Hematopoietic multipotent progenitor cell treated with erythropoietin and hydrocortisone succinate and interleukin-3 and kit ligand, for 17 days (in vitro differentiated cells): ENCODE results near the gene TCERG1.
"Not testable (repeated sequence)": the region's sequence is repeated elsewhere in the genome, so short reads cannot be mapped to it uniquely, and the experiment has no call there.

Experiments
- DNase-seq: peaks from one replicate; pipeline ENCODE4 v3.0.0-alpha.2; 2015; ENCODE audit warnings: low spot score

Gene TCERG1

DNA sequence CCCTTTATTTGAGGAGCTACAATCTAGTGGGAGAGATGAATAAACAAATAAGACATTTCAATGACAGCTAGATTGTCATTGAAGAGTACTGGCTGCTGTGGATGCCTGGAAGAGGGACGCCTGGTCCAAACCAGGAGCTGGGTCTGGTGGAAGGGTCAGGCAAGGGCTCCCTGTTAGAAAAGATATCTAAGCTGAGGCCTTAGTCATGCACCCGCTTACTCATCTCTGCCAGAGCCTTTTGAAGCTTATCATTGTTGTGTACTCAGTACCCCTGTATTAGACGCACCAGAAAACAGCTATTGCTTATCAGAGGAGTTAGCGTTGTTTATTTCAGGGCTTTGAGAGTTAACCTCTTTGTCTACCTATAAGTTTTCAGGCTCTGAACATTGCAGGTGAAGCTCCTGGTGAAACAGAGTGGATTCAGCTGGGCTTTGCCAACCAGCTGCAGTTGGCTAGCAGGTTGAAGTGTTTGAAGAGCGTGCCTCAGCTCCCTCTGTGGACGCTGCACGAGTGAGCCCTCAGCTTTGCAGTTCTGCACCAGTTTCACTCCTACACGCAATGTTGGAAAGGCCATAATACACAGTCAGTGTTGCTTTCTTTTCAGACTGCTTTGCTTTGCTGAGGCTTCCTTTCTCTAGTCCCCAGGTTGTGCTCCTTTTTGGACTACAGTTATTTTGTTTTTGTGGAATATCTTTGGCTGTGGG lies 74.4 kb downstream of the TCERG1 start:
- no peak for DNase-seq

DNA sequence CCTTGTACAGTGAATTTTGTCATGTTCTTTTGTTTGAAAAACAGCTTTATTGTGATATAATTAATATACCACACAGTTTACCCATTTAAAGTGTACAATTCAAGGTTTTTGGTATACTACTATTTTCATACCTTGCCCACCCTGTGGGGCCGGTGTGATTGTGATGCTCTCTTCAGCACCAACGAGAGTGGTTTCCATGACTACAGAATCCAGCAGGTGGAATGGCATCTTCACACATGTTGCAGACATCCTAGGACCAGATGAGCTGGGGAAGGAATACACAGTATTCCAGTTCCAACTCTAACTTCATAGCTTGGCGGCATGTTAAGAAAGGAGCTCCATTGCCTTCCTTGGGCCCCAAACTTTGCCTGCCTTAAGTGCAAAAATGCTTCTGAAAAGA lies 76.6 kb downstream of the TCERG1 start:
- no peak for DNase-seq

DNA sequence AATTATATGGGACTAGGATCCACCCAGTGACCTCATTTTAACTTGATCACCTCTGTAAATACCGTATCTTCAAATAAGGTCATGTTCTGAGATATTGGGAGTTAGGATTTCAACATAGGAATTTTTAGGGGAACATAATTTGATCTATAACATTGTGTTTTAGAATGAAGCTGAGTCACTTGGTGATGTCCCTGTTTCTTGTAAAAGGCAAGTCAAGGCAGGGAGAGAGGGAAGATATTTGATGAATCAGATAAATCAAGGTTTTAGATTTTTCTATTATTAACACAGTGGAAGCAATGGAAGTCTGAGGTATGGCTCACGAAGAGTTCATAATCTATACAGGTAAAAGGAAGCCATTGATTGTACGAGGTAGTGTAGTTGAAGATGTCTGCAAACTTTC lies 80.7 kb downstream of the TCERG1 start:
- DNase-seq, result no peak

DNA sequence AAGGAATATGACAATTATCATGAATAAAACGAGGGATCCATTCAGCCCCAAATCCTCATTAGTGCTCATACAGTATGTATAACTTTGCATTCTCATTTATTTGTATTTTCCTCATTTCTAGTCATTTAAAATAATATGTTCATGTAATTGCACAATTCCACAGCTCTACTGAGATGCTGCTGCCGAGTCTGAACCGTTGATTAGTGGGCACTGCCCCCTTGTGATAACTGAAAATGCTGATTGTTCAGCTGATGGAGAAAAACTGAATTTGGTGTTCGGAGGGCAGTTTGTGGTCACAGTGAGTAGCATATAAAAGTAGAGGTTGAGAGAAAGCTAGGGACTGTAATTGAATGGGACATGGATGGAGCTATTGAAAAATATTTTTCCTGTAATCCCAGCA lies 81.1 kb downstream of the TCERG1 start:
- no peak for DNase-seq

DNA sequence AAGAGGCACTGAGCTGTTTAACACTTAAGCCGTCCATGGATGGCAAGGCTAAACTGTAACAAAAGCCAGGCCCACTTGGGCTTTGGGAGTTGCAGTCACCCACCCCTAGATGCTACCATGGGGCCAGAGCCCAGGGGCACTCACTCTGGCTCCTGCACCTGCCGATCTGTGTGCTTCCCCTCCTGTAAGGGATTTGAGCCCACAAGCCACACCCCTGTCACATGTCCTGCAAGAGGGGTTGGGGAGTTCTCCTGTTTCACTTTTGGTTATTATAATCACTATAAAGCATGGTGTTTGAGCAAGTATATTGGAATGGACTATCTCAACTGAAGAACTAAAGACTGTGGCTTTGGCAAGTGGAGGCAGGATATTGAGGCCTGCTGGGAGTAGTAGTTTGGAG lies 82.9 kb downstream of the TCERG1 start:
- no peak for DNase-seq

DNA sequence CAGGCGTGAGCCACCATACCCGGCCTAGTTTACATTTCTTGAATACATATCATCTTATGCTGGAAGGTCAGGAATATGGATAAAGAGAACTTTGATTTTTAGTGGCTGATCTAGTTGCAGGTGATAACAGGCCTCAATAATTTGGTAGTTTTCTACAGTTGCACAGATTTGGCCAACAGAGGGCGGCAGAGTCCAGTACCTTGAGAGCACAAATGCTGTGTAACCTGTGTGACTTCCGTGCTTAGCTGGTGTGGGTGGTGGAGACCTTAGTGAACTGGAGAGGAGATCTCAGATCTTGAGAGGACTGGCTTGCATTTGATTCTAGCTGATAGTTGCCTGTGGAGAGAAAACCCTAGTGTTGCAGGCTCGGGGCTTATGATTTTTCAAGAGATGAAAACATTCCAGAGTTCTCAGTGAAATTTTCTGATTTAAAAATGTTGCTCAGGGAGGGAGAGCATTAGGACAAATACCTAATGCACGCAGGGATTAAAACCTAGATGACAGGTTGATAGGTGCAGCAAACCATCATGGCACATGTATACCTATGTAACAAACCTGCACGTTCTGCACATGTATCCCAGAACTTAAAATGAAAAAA lies 86.2 kb downstream of the TCERG1 start:
- DNase-seq, result peak; percentile 50

DNA sequence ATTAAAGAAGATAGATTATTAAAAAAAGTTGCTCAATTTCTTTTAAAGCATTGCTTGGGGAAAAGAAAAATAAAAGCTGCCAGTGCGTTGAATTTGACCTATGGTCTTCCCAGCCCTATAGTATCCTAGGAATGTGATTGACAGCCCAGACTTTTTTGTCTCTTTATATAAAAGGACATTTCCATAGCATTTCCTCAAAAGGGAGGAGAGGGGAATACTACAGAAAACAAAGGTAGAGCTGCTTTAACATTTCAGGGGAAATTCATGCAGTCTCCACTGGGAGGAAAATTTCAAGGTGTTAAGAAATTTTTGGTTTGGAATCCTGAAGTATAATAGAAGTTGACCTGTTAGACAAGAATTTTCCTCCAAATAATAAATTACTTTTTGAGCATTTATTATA lies 86.7 kb downstream of the TCERG1 start:
- DNase-seq, result no peak

DNA sequence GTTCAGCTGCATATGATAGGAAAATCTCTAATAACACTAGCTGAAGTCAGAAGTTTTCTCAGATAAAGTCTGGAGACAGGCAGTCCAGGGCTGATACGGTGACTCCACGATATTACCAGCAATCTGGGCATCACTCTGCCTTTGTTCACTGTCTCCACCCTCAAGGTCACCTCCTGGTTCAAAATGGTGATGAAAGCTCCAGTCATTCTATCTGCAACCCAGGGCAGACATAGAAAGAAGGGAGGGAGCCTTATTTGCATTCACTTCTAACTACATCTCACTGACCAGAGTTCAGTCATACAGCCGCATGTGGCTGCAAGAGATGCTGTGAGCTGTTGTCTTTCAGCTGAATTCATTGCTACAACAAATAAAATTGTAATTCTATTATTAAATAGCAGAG lies 91.3 kb downstream of the TCERG1 start:
- no peak for DNase-seq

DNA sequence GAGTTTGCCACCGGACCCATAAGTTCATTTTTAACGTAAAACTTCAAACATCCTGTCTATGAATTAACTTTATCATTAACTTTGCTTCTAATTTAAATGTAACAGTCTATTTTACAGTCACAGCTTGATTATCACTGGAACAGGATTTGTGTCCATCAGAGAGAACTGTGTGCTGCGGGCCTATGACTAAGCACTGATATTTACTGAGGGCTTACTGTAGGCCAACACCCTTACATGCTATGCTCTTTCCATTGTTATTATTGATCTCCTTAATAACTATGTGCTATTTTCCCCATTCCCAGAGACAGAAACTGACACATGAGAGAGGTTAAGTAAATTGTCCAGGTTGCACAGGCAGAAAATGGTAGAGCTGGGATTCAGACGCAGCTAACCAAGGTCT lies 92.8 kb downstream of the TCERG1 start:
- DNase-seq, result no peak

DNA sequence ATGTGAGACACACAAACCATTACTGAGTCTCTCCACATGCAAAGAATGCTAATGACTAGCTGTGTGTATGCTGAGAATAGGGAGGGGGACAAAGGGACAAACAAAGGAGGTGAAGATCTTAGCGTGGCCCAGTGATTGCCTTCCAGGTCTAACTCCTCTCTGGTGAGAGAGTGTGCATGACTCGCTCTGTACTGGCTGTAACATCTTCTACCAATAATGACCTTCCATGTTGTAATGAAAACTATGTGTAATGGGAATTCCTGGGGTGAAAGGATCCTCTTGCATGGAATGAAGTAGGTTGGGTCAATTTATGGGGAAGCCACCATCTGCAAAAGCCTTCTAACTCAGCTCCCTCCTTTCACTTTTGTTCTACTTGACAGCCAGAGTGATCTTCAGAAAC lies 93.3 kb downstream of the TCERG1 start:
- DNase-seq, result no peak

DNA sequence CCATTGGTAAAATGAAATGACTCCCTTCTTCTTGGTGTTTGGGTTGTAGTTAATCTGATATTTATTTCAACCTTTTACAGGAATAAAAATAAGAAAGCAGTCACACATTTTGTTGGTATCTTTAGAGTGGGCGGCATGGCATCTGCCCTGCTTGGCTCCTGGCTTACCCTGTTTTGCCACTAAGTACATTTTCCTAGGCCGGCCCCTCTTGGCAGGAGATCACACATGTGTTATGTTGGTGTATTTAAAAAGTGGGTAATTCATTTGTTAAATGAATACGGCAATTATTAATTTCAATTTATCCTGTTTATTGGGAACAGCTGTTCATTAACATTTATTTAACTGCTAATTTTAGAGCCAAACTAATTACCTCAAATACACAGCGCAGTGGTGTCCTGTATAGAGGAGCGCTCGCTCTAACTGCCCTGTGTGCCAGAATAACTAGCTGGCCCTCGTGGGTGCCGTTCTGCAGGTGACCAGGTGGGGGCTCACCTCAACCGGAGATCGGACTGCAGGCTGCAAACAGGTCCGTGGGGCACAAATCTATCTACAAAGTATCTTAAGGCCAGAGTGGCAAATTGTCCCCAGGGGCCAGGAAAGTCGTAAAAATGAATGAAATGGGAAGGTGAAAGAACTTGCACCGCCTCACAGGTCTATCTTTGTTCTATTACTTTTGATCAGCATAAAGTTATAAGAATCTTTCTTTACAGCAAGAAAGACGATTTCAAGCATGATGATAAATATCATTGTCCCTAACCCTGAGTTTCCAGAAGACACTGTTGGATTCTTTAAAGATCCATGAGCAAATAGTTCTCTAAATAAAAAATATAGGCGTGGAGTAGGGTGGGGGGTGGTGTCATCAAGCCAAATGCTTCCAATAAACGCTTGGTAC lies 95.1 kb downstream of the TCERG1 start:
- peak; percentile 30 for DNase-seq

DNA sequence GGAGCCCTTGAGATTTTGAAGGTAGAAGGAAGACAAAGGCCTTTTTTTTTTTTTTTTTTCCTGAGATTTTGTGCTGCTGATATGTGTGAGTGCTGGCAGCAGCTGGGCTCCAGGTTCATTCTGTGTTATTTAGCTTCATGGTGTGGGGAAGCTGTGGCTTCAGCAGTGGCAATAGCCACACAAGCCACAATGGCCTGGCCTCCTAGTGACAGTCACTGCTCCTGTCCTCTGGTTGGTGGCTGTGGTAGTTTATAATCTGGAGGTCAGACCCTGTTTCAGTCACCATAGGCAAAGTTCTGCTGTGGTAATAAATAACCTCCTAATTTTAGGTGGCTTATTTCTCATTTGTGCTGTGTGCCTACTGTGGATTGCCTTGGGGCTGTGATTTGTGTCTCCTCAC lies 97.1 kb downstream of the TCERG1 start:
- no peak for DNase-seq

DNA sequence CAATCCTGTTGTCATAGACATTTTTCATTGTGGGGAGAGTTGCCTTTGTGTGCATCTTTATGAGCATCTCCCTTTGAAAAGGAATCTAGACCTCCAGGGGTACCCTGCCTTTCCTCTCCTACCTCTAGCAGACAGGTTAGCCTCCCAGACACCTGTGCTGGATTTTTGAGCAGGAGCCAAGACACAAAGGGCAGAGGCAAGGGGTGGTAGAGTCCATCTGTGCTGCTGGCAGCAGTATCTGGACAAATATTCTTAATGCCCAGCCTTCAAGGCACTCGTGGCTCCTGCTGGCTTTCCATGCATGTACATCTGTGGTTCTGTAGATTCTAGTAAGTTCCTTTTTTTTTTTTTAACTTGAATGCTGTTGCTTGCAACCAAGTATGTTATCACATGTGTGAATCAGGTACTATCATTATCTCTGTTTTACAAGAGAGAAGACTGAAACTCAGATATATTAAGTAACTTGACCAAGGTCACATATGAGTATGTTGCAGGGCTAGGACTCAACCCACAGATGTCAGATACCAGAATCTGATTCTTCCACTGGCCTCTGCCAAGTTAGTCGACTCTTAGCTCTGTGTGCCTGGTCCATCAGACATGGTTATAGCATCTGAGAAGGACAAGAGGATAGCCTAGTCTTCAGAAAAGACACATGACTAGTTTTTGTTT lies 101.8 kb downstream of the TCERG1 start:
- no peak for DNase-seq

DNA sequence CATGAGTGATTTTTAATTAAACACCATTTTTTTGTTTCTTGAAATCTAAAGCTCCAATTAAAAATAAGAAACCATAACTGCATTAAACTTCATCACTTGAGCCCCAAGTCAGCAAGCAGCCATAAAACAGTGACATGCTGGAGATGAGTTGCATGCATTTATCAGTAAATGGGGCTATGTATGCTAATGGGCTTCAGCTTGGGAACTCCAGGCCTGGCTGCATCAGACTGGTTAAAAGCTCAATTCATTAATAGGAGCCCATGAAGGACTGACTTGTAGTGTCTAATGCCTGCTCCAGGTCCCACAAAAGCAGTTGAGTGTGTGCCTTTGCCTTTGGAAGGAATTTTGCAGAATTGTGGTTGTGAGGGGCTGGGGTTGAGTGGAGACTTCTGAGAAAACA lies 102.5 kb downstream of the TCERG1 start:
- no peak for DNase-seq

DNA sequence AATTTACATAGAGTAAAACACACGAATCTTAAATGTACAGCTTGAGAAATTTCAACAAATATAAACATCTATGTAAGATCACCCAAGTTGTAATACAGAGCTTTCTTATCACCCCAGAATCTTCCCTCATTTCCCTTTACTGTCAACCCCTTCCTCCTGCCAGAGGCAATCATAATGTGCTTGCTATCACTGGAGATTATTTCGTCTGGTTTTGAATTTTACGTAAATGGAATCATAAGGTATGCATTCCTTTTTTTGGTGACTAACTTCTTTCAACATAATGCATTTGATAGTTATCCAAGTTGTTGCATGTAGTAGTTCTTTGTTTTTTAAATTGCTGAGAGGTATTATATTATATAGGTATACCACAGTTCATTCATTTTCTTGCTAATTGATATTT lies 106.3 kb downstream of the TCERG1 start:
- DNase-seq, result no peak

DNA sequence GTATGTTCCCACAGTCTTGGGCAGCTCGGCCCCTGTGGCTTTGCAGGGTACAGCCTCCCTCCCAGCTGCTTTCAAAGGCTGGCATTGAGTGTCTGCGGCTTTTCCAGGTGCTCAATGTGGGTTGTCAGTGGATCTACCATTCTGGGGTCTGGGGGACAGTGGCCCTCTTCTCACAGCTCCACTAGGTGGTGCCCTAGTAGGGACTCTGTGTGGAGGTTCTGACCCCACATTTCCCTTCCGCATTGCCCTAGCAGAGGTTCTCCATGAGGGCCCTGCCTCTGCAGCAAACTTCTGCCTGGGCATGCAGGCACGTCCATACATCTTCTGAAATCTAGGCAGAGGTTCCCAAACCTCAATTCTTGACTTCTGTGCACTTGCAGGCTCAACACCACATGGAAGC lies 109.8 kb downstream of the TCERG1 start:
- DNase-seq, result not testable (repeated sequence)

DNA sequence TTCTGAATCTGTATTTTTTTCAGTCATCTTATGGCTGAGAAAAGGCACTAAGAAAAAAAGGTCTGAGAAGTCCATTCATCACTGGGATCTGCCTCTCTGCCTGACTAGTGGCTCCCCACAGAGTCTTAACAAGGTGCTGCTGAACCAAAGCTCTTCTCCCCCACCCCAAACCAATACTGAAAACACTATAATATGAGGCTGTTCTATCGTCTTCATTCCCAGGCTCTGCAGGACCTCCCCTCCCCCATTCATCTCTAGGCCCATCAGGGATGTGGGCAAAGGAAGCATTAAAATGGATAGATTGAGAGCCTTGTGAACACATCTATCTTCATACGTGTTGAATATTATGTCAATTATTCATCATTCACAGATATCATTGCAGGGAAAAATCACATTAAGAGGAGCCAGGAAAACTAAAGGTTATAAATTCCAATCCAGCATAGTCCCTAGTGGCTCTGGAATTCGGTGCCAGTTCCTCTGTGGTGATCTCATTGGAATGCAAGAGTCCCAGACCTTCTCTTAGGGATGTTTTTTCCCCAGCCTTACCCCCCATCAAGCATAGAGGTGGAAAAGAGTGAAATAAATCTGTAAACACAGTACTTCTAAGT lies 113.2 kb downstream of the TCERG1 start:
- DNase-seq, result no peak
